ENCODE results near the gene C10orf90.

The C10orf90 gene

DNA sequence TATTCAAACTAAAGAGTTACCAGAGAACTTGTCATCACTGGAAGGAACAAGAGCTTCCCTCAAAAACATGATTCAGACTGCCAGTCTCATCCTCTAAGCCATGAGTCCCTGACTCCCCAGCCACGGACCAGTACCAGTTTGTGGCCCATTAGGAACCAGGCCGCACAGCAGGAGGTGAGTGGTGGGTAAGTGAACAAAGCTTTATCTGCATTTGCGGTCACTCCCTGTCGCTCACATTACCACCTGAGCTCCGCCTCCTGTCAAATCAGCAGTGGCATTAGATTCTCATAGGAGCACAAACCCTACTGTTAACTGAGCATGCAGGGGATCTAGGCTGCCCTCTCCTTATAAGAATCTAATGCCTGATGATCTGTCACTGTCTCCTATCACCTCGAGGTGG, 42.2 kb upstream of the C10orf90 start:
- H3K27me3 ChIP-seq (ENCODE audit: insufficient read depth, poor library complexity, severe bottlenecking) = no peaks in the 10 kb centered on the region
- no peak for TF ChIP-seq REST (IDR thresholded peaks at IDR 0.05; ENCODE audit: insufficient replicate concordance, low read depth)
- no peak for TF ChIP-seq POLR2AphosphoS5 (IDR thresholded peaks at IDR 0.05; ENCODE audit: low read depth)
- TF ChIP-seq SPI1 (IDR thresholded peaks at IDR 0.05; ENCODE audit: borderline replicate concordance, low read depth) = no peak
- no peak for TF ChIP-seq GABPA (IDR thresholded peaks at IDR 0.05; ENCODE audit: low read depth)
- TF ChIP-seq, protein P1, sequence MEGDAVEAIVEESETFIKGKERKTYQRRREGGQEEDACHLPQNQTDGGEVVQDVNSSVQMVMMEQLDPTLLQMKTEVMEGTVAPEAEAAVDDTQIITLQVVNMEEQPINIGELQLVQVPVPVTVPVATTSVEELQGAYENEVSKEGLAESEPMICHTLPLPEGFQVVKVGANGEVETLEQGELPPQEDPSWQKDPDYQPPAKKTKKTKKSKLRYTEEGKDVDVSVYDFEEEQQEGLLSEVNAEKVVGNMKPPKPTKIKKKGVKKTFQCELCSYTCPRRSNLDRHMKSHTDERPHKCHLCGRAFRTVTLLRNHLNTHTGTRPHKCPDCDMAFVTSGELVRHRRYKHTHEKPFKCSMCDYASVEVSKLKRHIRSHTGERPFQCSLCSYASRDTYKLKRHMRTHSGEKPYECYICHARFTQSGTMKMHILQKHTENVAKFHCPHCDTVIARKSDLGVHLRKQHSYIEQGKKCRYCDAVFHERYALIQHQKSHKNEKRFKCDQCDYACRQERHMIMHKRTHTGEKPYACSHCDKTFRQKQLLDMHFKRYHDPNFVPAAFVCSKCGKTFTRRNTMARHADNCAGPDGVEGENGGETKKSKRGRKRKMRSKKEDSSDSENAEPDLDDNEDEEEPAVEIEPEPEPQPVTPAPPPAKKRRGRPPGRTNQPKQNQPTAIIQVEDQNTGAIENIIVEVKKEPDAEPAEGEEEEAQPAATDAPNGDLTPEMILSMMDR (IDR thresholded peaks at IDR 0.05; ENCODE audit: insufficient read depth, low read length) = no peak
- H3K27ac ChIP-seq (replicated peaks) = no peak overlapping the region
- DNase-seq (ENCODE audit: low read depth in 1 of 2, low spot score in 1 of 2) = no peak
- no peak overlapping the region for H3K4me3 ChIP-seq (replicated peaks; ENCODE audit: insufficient read depth, low read length)

GRCh38 chr10:126705951-126706565, 35.6 kb upstream of the C10orf90 start:
- no peak for TF ChIP-seq SPI1 (IDR thresholded peaks at IDR 0.05; ENCODE audit: borderline replicate concordance, low read depth)
- TF ChIP-seq, protein P1 (IDR thresholded peaks at IDR 0.05; ENCODE audit: insufficient read depth, low read length) = no peak
- TF ChIP-seq REST (IDR thresholded peaks at IDR 0.05; ENCODE audit: insufficient replicate concordance, low read depth) = no peak
- no peak for TF ChIP-seq POLR2AphosphoS5 (IDR thresholded peaks at IDR 0.05; ENCODE audit: low read depth)
- no peak for TF ChIP-seq GABPA (IDR thresholded peaks at IDR 0.05; ENCODE audit: low read depth)
- no peak for DNase-seq (ENCODE audit: low read depth in 1 of 2, low spot score in 1 of 2)
- Histone ChIP-seq H3K27ac (replicated peaks) (no peak overlapping the region), H3K27me3 (ENCODE audit: insufficient read depth, poor library complexity, severe bottlenecking) (no peaks in the 10 kb centered on the region), H3K4me3 (replicated peaks; ENCODE audit: insufficient read depth, low read length) (no peak overlapping the region)

DNA sequence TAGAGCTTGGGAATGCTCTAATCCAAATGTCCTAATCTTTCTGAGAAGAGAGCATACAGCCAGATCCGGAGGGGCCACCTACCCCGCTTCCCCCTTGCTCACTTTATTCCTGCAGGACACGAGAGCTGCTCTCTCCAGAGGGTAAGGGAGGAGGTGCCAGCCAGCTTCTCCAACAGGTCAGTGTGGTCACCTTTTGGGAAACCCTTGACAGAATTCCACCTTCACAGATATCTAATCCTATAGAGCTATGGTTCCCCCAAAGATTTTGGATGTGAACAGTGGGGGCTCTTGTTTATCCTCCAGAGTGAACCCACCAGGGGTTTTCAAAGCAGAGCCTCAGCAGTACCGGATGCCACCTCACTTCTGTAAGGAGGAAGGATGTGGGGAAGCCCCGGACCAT, 34.6 kb upstream of the C10orf90 start:
- H3K27me3 ChIP-seq (ENCODE audit: insufficient read depth, poor library complexity, severe bottlenecking) = no peaks in the 10 kb centered on the region
- no peak overlapping the region for H3K27ac ChIP-seq (replicated peaks)
- TF ChIP-seq POLR2AphosphoS5 (IDR thresholded peaks at IDR 0.05; ENCODE audit: low read depth) = no peak
- no peak for TF ChIP-seq GABPA (IDR thresholded peaks at IDR 0.05; ENCODE audit: low read depth)
- TF ChIP-seq REST (IDR thresholded peaks at IDR 0.05; ENCODE audit: insufficient replicate concordance, low read depth) = no peak
- TF ChIP-seq, protein P1 (IDR thresholded peaks at IDR 0.05; ENCODE audit: insufficient read depth, low read length) = no peak
- no peak for TF ChIP-seq SPI1 (IDR thresholded peaks at IDR 0.05; ENCODE audit: borderline replicate concordance, low read depth)
- H3K4me3 ChIP-seq (replicated peaks; ENCODE audit: insufficient read depth, low read length) = no peak overlapping the region
- DNase-seq (ENCODE audit: low read depth in 1 of 2, low spot score in 1 of 2) = no peak

All from HL-60 (cell line).